Measurements from ENCODE around the gene BOLA2B. TPM values are rescaled to one million over a fixed set of nuclear protein-coding genes. Genes with fewer than 3 reads are reported as not detected.

The BOLA2B gene
- total RNA-seq, 1 donor from 2014 or later = 70.6 TPM

GRCh38 chr16:30144017-30144416, 49.4 kb downstream of the BOLA2B start:
- H3K4me1 Mint-ChIP-seq (ENCODE audit: unreplicated experiment) = peaks cover 5% of the 10 kb centered on the region
- no peak for TF ChIP-seq CTCF (IDR thresholded peaks at IDR 0.05; ENCODE audit: unreplicated experiment)
- no peak overlapping the region for H3K4me3 Mint-ChIP-seq (ENCODE audit: unreplicated experiment)
- H3K36me3 Mint-ChIP-seq (ENCODE audit: low read depth, unreplicated experiment) = no peaks in the 10 kb centered on the region
- H3K27ac Mint-ChIP-seq (ENCODE audit: unreplicated experiment) = no peak overlapping the region
- no peaks in the 10 kb centered on the region for H3K27me3 Mint-ChIP-seq (ENCODE audit: unreplicated experiment)
- no peak for DNase-seq (ENCODE audit: low spot score)
- H3K9me3 Mint-ChIP-seq (ENCODE audit: unreplicated experiment) = no peaks in the 10 kb centered on the region

- peaks cover 5% of the 10 kb centered on the region for H3K4me1 Mint-ChIP-seq (ENCODE audit: unreplicated experiment)
- no peak overlapping the region for H3K27ac Mint-ChIP-seq (ENCODE audit: unreplicated experiment)
- H3K27me3 Mint-ChIP-seq (ENCODE audit: unreplicated experiment) = no peaks in the 10 kb centered on the region
- H3K4me3 Mint-ChIP-seq (ENCODE audit: unreplicated experiment) = no peak overlapping the region
- TF ChIP-seq CTCF (IDR thresholded peaks at IDR 0.05; ENCODE audit: unreplicated experiment) = no peak
- H3K36me3 Mint-ChIP-seq (ENCODE audit: low read depth, unreplicated experiment) = no peaks in the 10 kb centered on the region
- H3K9me3 Mint-ChIP-seq (ENCODE audit: unreplicated experiment) = no peaks in the 10 kb centered on the region
- no peak for DNase-seq (ENCODE audit: low spot score)
These were observed 50.1 kb downstream of the BOLA2B start for GRCh38 chr16:30143347-30143702.

Other genes with a start within 250 kb of the BOLA2B start
- 217 TPM for gene TMEM219, start 231.6 kb downstream of the BOLA2B start, total RNA-seq (ENCODE audit: unreplicated experiment)
- 178 TPM for gene TAOK2, start 219.8 kb downstream of the BOLA2B start, total RNA-seq (ENCODE audit: unreplicated experiment)
- 5.2 TPM for gene HIRIP3, start 198.0 kb downstream of the BOLA2B start, total RNA-seq (ENCODE audit: unreplicated experiment)
- 94.4 TPM for gene INO80E, start 197.4 kb downstream of the BOLA2B start, total RNA-seq (ENCODE audit: unreplicated experiment)
- gene DOC2A, start 182.6 kb downstream of the BOLA2B start, total RNA-seq (ENCODE audit: unreplicated experiment) = 7.4 TPM
- not detected for gene C16orf92, start 170.5 kb downstream of the BOLA2B start, total RNA-seq (ENCODE audit: unreplicated experiment)
- gene TLCD3B, start 162.4 kb downstream of the BOLA2B start, total RNA-seq (ENCODE audit: unreplicated experiment) = 1.4 TPM
- gene ALDOA, start 127.9 kb downstream of the BOLA2B start, total RNA-seq (ENCODE audit: unreplicated experiment) = 551 TPM
- gene PPP4C, start 117.7 kb downstream of the BOLA2B start, total RNA-seq (ENCODE audit: unreplicated experiment) = 191 TPM
- 2.6 TPM for gene TBX6, start 101.7 kb downstream of the BOLA2B start, total RNA-seq (ENCODE audit: unreplicated experiment)
- 45.9 TPM for gene YPEL3, start 97.5 kb downstream of the BOLA2B start, total RNA-seq (ENCODE audit: unreplicated experiment)
- gene GDPD3, start 80.1 kb downstream of the BOLA2B start, total RNA-seq (ENCODE audit: unreplicated experiment) = 9.3 TPM
- gene MAPK3, start 70.4 kb downstream of the BOLA2B start, total RNA-seq (ENCODE audit: unreplicated experiment) = 125 TPM
- 24.9 TPM for gene CORO1A, start 10.1 kb downstream of the BOLA2B start, total RNA-seq (ENCODE audit: unreplicated experiment)
- 61.0 TPM for gene SLX1A, start 209 bp upstream of the BOLA2B start, total RNA-seq (ENCODE audit: unreplicated experiment)
- gene SULT1A3, start 5.6 kb upstream of the BOLA2B start, total RNA-seq (ENCODE audit: unreplicated experiment) = 17.9 TPM
- 10.7 TPM for gene NPIPB13, start 54.8 kb upstream of the BOLA2B start, total RNA-seq (ENCODE audit: unreplicated experiment)
- gene CD2BP2, start 161.6 kb upstream of the BOLA2B start, total RNA-seq (ENCODE audit: unreplicated experiment) = 77.2 TPM
- gene TBC1D10B, start 176.8 kb upstream of the BOLA2B start, total RNA-seq (ENCODE audit: unreplicated experiment) = 62.4 TPM
- gene MYL11, start 181.1 kb upstream of the BOLA2B start, total RNA-seq (ENCODE audit: unreplicated experiment) = 0.85 TPM
- 1.6 TPM for gene SEPTIN1, start 188.9 kb upstream of the BOLA2B start, total RNA-seq (ENCODE audit: unreplicated experiment)
- 40.4 TPM for gene ZNF48, start 201.8 kb upstream of the BOLA2B start, total RNA-seq (ENCODE audit: unreplicated experiment)
- gene ZNF771, start 213.9 kb upstream of the BOLA2B start, total RNA-seq (ENCODE audit: unreplicated experiment) = 16.3 TPM
- 61.1 TPM for gene DCTPP1, start 236.4 kb upstream of the BOLA2B start, total RNA-seq (ENCODE audit: unreplicated experiment)